Measurements from ENCODE around the gene RAC3.

DNA sequence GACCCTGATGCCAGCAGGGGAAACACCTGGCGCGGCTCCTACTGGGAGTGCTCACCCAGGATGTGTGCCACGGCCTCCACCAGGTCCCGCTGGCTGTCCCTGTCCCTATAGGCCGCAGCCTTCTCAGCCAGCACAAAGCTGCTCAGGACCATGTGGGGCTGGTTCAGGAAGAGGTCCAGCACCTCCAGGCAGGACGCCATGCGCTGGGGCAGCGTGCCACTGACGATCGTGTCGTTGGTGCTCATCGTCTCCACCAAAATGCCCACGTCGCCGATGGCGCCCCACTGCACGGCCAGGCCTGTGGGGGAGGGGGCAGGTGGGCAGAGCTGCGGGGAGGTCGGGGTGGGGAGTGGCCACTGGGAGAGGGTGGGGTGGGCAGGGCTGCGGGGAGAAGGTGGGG lies 50.1 kb downstream of the RAC3 start:
- TF ChIP-seq, protein P1, sequence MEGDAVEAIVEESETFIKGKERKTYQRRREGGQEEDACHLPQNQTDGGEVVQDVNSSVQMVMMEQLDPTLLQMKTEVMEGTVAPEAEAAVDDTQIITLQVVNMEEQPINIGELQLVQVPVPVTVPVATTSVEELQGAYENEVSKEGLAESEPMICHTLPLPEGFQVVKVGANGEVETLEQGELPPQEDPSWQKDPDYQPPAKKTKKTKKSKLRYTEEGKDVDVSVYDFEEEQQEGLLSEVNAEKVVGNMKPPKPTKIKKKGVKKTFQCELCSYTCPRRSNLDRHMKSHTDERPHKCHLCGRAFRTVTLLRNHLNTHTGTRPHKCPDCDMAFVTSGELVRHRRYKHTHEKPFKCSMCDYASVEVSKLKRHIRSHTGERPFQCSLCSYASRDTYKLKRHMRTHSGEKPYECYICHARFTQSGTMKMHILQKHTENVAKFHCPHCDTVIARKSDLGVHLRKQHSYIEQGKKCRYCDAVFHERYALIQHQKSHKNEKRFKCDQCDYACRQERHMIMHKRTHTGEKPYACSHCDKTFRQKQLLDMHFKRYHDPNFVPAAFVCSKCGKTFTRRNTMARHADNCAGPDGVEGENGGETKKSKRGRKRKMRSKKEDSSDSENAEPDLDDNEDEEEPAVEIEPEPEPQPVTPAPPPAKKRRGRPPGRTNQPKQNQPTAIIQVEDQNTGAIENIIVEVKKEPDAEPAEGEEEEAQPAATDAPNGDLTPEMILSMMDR (IDR thresholded peaks at IDR 0.05): no peak
- TF ChIP-seq POLR2AphosphoS5 (IDR thresholded peaks at IDR 0.05): no peak
- TF ChIP-seq POLR2A (IDR thresholded peaks at IDR 0.05): no peak

All from sigmoid colon (tissue), 4 donors.